ENCODE results near the gene MARCHF6. TPM values are rescaled to one million over a fixed set of nuclear protein-coding genes. Genes with fewer than 3 reads are reported as not detected.

The MARCHF6 gene
- total RNA-seq, 1 donor from 2014 or later, result 150 TPM

DNA sequence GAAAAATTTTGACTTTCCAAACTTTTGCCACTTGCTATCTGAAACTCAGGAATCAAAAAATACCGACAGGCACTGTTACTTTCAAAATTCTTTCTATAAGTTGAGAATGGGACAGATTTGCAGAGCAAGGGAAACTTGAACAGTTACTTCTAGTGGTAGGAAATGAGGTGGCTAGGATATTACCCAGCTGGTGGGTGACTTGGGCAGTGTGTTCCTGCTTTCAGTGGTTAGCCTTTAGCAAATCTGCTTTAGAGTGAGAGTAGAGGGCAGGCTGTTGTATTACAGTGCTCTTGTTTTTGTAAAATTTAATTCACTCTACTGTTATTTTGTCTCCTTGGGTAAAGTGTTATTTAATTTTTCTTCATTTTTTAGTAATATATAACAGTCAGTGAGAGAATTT lies 48.0 kb downstream of the MARCHF6 start:
- TF ChIP-seq, protein P1, sequence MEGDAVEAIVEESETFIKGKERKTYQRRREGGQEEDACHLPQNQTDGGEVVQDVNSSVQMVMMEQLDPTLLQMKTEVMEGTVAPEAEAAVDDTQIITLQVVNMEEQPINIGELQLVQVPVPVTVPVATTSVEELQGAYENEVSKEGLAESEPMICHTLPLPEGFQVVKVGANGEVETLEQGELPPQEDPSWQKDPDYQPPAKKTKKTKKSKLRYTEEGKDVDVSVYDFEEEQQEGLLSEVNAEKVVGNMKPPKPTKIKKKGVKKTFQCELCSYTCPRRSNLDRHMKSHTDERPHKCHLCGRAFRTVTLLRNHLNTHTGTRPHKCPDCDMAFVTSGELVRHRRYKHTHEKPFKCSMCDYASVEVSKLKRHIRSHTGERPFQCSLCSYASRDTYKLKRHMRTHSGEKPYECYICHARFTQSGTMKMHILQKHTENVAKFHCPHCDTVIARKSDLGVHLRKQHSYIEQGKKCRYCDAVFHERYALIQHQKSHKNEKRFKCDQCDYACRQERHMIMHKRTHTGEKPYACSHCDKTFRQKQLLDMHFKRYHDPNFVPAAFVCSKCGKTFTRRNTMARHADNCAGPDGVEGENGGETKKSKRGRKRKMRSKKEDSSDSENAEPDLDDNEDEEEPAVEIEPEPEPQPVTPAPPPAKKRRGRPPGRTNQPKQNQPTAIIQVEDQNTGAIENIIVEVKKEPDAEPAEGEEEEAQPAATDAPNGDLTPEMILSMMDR (IDR thresholded peaks at IDR 0.05), result no peak
- intact Hi-C loops (cut with DNase I), result no loop called here
- DNase-seq (no peak), ATAC-seq (no peak)
- no peaks in the 10 kb centered on the region for H3K4me1 ChIP-seq
- H3K27ac ChIP-seq, result no peak overlapping the region
- H3K27me3 ChIP-seq, result no peaks in the 10 kb centered on the region
- H3K36me3 ChIP-seq, result peaks cover 86% of the 10 kb centered on the region
- H3K4me3 ChIP-seq, result no peak overlapping the region
- no peaks in the 10 kb centered on the region for H3K9me3 ChIP-seq

Other genes starting within 250 kb of the MARCHF6 start
- gene ATPSCKMT, start 103.8 kb upstream of the MARCHF6 start, total RNA-seq, result 15.7 TPM
- 119 TPM for gene CCT5, start 103.4 kb upstream of the MARCHF6 start, total RNA-seq
- gene CMBL, start 45.8 kb upstream of the MARCHF6 start, total RNA-seq, result 21.8 TPM
- 1.9 TPM for gene ROPN1L, start 88.2 kb downstream of the MARCHF6 start, total RNA-seq
- gene ANKRD33B, start 210.4 kb downstream of the MARCHF6 start, total RNA-seq, result 6.1 TPM

Data from upper lobe of right lung (tissue), 1 donor.